HG03196 (cell line): ENCODE data around the gene RAPGEF2.
"Not testable (repeated sequence)": the region's sequence is repeated elsewhere in the genome, so short reads cannot be mapped to it uniquely, and the experiment has no call there.

Experiments used
- ATAC-seq: cut with Tn5 transposase; IDR thresholded peaks from one replicate; pipeline ENCODE4 v1.9.1; 2021; ENCODE audit not compliant: unreplicated experiment

Gene RAPGEF2

DNA sequence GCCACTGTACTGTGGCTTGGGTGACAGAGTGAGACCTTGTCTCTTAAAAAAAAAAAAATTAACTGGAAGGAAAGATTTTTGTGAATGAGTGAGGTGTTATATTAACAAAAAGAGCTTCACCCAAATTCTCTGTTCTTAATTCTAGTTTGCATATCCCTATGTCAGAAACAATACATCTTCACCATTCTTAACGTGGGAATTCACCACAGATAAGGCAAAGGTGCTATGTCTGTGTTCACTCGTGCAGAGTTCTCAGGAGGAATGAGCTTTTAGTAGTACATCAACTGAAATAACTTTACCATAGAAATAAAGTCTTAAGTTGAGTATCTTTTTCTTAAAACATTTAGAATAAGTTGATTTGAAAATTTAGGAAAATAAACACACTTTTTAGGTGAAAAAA is 135.1 kb downstream of the RAPGEF2 start:
- ATAC-seq, result no peak

GRCh38 chr4:159238631-159239030 is 135.8 kb downstream of the RAPGEF2 start:
- ATAC-seq, result no peak

DNA sequence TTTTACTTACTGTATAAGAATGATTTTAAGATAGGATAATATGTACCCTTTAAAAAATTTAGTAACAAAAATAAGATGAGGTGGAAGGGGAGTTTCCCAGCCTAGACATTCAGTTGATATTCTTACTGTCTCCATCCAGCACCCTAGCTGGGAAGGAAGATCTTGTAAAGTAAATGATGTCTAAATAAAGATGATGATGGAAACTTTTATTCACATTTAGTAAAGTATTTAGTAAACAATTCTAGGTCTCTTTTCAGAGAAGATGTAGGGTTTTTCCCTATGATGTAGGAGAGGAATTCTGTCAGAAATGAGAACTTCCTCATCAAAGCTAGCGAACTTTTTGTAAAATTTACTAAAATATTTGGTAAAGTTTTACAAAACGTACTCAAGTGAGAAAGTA is 136.8 kb downstream of the RAPGEF2 start:
- no peak for ATAC-seq

DNA sequence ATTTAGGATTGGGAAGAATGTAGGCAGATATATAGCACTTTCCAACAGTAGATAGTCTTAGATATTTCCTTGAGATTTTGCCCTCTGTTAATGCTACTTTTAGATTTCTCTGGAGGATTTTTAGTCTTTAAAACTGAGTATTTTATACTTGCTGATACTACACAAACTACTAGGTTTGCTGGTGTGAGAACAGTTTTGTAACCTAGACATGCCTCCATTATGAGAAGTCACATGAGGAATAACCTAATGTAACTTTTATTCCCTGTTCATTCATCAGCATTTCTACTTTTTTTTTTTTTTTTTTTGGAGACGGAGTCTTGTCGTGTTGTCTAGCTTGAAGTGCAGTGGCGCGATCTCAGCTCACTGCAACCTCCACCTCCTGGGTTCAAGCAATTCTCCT is 137.2 kb downstream of the RAPGEF2 start:
- ATAC-seq, result no peak

DNA sequence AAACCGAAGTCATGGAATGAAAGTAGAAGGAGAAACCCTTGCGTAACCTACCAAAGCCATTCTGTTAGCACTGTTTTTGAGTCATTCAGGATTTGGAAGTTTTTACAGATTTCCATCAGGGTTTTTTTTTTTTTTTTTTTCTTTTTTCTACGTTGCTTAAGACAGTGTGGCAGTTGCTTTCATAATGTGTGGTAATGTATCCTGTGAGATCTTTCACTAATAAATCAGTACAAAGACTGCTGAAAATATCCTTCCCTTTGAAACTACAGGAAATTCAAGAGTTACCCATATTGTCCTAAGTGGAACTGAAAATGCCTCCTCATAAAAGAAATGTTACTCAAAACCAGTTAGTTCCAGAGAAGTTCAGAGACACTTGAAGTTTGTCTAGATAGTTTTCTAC is 137.8 kb downstream of the RAPGEF2 start:
- no peak for ATAC-seq

DNA sequence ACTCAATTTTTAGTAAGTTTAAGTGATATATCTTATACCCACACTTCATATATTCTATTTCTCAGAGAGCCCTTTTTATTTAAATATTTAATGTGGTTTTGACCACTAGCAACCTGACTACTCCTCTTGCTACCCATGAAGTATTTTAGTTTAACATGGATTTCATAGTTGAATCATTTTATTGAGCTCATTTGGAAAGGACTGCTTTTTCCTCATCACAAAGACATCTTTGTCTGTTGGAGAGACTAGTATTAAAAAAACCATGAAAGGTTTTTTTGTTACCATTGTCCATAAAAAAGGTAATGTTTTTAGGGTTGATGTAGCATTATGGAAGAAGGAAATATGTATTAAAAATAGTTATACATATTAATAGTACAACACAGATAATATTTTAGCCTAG is 139.5 kb downstream of the RAPGEF2 start:
- no peak for ATAC-seq

DNA sequence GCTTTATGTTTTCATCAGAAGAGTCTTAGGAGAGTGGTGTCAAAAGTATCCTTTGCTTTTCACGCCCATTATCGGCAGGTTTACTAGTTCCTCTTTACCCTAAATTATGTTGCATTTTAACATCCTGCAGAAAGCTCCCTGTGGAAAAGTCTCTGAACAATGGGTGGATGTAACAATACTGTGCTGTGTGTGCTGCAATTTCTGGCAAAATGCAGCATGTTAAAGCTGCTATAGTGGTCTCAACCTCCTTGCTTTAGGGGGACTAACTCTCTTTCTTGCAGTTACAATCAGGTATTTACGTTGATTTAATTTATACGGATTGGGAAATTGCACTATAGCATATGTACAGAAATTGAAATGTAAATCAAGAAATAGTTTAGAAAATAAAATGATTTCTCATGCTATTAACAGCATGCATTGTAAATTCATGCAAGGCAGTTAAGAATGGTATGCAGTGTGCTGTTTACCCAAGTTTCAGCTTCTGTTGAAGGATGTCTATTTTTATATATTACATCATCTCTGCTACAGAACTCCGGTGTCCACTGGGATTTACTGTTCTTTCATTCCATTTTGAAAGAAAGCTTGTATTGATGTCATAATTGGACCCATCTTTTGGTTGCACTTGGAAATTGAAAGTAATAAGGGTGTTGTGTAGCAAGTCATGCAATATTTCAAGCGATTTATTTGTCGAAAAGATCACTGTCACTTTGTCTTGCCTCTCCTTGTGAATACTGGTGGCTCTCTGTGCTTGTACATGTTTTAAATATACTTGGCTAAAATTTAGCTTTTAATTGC is 145.7 kb downstream of the RAPGEF2 start:
- no peak for ATAC-seq

DNA sequence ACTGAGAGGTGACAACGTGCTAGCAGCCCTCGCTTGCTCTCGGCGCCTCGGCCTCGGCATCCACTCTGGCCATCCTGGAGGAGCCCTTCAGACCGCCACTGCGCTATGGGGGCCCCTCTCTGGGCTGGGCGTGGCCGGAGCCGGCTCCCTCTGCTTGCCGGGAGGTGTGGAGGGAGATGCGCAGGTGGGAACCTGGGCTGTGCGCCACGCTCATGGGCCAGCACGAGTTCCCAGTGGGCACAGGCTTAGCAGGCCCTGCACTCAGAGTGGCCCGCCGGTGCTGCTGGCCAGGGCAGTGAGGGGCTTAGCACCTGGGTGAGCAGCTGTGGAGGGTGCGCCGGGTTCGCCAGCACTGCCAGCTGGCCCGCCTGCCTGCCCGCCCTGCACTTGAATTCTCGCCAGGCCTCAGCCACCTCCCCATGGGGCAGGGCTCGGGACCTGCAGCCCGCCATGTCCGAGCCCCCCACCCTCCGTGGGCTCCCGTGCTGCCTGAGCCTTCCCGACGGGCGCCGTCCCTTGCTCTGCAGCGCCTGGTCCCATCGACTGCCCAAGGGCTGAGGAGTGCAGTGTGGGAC is 148.0 kb downstream of the RAPGEF2 start:
- no peak for ATAC-seq

DNA sequence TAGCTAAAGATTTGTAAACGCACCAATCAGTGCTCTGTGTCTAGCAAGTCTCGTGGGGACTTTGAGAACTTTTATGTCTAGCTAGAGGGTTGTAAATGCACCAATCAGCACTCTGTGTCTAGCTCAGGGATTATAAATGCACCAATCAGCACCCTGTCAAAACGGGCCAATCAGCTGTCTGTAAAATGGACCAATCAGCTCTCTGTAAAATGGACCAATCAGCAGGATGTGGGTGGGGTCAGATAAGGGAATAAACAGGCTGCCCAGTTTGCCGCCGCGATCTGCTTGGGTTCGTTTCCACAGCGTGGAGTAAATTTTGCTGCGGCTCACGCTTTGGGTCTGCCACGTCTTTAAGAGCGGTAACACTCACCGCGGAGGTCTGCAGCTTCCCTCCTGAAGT is 148.7 kb downstream of the RAPGEF2 start:
- not testable (repeated sequence) for ATAC-seq

DNA sequence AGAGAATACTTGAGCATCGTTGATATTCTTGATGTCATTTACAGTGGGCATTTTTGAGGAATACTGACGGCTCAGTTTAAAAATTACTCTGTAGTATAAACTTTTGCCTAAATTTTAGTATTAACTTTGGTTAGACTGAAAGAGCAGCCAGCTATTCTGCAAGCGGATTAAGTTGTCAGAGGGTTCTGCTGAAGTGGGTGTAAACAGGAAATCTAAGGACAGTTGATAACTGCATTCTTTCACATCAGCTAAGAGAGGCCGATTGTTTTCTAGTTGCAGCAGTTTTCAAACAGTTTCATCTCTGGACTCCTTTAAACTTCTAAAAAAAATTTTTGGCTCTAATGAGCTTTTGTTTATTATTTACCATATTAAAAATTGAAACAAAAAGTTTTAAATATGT is 149.6 kb downstream of the RAPGEF2 start:
- no peak for ATAC-seq

DNA sequence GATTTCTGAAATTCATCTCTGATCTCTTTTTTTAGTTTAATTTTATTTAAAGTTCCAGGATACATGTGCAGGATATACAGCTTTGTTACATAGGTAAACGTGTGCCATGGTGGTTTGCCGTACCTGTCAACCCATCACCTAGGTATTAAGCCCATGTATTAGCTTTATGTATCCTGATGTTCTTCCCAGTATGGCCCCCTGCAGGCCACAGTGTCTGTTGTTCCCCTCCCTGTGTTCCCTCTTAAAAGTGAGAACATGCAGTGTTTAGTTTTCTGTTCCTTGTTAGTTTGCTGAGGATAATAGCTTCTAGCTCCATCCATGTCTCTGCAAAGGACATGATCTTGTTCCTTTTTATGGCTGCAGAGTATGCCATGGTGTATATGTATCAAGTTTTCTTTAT is 153.2 kb downstream of the RAPGEF2 start:
- no peak for ATAC-seq

GRCh38 chr4:159258889-159259560 is 156.1 kb downstream of the RAPGEF2 start:
- ATAC-seq, result no peak

DNA sequence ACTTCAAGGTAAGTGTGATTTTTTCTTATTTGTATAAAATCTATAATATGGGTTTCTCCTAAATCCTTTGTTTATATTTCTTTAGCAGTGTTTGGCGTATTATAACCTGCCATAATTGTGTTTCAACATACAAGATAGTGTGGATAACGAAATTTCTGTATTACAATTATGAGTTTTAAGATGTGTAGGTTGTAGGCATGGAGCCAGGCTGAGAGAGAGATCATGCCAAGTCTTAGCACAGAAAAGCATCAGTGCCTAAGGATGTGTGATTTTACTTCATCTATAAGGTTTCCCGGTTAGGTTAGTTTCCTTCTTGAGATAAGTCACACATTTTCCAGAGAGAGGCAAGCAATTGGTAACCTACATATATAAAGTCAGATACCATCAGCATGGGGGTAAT is 161.2 kb downstream of the RAPGEF2 start:
- no peak for ATAC-seq

- ATAC-seq, result no peak
Observed at GRCh38 chr4:159266981-159267868, 164.3 kb downstream of the RAPGEF2 start.

DNA sequence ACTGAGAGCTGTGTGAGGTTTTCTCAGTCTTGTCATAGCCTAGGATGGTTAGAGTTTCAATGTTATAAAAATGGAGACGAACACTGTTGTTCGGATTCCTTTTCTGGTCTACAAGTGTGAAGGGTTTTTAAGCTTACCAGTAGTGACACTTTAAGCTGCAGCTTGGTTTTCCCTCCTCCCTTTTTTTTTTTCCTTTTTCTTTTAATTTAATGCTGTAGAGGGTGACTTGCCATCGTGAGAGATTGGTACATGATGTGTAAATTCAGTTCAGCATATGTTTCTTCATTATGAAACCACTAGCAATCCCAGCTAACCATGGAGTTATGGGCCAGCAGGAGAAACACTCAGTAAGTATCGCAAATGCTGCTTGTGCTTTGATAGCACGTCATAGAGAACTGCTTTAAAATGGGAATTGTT is 165.0 kb downstream of the RAPGEF2 start:
- ATAC-seq, result no peak

DNA sequence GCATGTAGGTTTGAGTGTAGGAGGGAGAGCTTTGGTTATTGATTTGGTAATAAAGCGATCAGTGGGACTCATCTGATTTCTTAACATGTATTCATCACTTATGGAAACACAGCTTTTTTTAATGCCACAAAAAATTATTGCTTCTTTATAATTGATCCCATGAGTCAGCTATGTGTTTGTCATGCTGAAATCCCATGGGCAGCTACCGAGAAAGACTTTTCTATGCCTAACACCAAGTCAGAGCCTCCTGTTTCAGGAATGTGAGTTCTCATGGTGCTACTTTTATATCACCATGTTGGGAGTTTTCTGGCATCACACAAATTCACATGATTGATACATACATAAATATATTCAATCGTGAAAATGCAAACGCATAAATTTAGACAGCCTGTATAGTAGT is 165.7 kb downstream of the RAPGEF2 start:
- no peak for ATAC-seq

DNA sequence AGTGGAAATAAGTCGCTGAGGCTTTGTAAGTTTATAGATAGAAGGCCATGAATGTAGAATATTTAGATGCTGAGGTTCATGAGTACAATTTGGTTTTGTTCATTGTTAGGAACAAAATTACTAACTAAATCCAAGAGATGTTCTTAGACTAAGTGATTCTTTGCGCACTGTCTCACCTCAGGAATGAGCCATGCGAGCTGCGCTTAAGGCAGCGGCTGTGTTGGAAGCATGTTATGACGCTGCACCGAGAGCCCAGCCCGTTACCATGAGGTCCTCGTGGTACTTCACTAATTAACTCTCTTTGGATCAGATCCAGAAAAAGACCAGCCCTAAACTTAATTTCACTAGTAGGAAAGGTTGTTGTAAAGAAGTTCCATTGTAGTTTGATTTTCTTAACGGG is 166.2 kb downstream of the RAPGEF2 start:
- no peak for ATAC-seq

DNA sequence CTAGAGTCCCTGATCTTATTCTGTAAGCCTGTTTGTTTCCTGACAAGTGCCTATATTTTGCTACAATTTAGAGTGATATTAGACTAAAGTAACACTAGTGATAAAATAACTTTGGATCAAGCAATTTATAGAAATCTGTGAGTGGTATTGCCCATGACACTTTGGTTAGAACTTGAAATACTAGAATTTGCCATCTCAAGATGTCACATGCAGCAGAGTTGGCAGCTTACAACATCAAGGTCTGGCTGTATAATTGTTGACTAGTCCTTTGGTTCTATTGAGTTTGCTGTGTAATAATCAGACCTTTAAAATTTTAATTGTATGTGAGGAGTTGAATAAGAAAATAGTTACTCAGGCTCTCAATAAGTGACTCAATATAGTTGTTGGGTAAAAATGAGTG is 167.1 kb downstream of the RAPGEF2 start:
- ATAC-seq, result no peak

DNA sequence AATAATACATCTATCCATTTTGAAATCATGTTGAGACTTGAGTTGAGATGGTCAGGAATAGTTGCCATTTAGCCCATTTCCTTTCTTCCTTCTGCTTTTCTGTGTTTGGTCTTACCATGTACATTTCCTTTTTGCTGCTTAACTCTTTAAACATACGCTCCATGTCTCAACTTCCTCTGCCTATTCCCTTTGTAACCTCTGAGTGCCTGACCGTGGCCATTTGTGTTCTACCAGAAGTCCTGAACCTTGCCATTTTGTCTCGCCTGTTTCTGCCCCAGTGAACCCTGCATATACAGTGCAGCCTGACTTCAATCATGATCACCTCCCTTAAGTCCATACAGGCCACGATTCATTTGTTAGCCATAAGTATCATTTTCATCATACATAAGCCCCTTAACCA is 169.0 kb downstream of the RAPGEF2 start:
- ATAC-seq, result no peak

- no peak for ATAC-seq
Observed at GRCh38 chr4:159272273-159273140, 169.6 kb downstream of the RAPGEF2 start.

- no peak for ATAC-seq
Observed at GRCh38 chr4:159273141-159273438, 170.2 kb downstream of the RAPGEF2 start.
